HepG2 (cell line): ENCODE measurements around the gene PNP. TPM values are rescaled to one million over a fixed set of nuclear protein-coding genes. Genes with fewer than 3 reads are reported as not detected.
A peak's percentile ranks its signal among the peaks of the same experiment; 100 is the strongest.

ENCODE experiments used
- BCL3 ChIP-seq: sonication (generic); formaldehyde crosslinking; IDR thresholded peaks from 2 replicates; pipeline ENCODE4 v1.5.1; 2020; ENCODE audit warnings: mild to moderate bottlenecking, missing genetic modification reagents, moderate library complexity
- DPF2 ChIP-seq: sonication (generic); formaldehyde crosslinking; IDR thresholded peaks from 2 replicates; pipeline ENCODE4 v1.4.0; 2020; ENCODE audit warnings: mild to moderate bottlenecking, low read depth, missing genetic modification reagents, borderline replicate concordance
- HNF4G ChIP-seq, 2 experiments: sonication (generic) in 1 of 2; formaldehyde crosslinking in 1 of 2; IDR thresholded peaks; 2 replicates each; pipeline versions ENCODE4 v1.4.0 to v1.6.1; 2011 to 2020; ENCODE audit warnings: borderline replicate concordance in 2 of 2, low read depth in 2 of 2, mild to moderate bottlenecking in 2 of 2, low read length in 1 of 2, missing genetic modification reagents in 1 of 2, moderate library complexity in 1 of 2
- KLF15 ChIP-seq: sonication (generic); formaldehyde crosslinking; IDR thresholded peaks from 2 replicates; pipeline ENCODE4 v1.8.1; 2023; ENCODE audit warnings: borderline replicate concordance, mild to moderate bottlenecking, inconsistent platforms, missing genetic modification reagents, mixed read lengths
- KLF16 ChIP-seq, 2 experiments: sonication (generic) in 1 of 2; formaldehyde crosslinking in 1 of 2; IDR thresholded peaks; 2 replicates each; pipeline versions ENCODE4 v1.6.1 to v1.8.0; 2016 to 2023; ENCODE audit warnings: missing genetic modification reagents in 2 of 2, missing compliant biosample characterization in 1 of 2
- MAZ ChIP-seq, 2 experiments: sonication (generic) in 1 of 2; formaldehyde crosslinking in 1 of 2; IDR thresholded peaks; 2 replicates each; pipeline versions ENCODE4 v1.5.0 to v1.6.1; 2012 to 2020; ENCODE audit warnings: low read depth in 2 of 2, mild to moderate bottlenecking in 2 of 2, borderline replicate concordance in 1 of 2, improper control_type of control experiment in 1 of 2, low read length in 1 of 2, missing genetic modification reagents in 1 of 2, moderate library complexity in 1 of 2
- MTERF4 ChIP-seq: sonication (generic); formaldehyde crosslinking; IDR thresholded peaks from 2 replicates; pipeline ENCODE4 v1.8.0; 2023; ENCODE audit warnings: mild to moderate bottlenecking, missing genetic modification reagents
- POGZ ChIP-seq: sonication (generic); formaldehyde crosslinking; IDR thresholded peaks from 2 replicates; pipeline ENCODE4 v1.4.0; 2020; ENCODE audit warnings: mild to moderate bottlenecking, missing genetic modification reagents
- SAP130 ChIP-seq: IDR thresholded peaks from 2 replicates; pipeline ENCODE4 v1.6.1; 2016; ENCODE audit warnings: low read depth
- SRY ChIP-seq: sonication (generic); formaldehyde crosslinking; IDR thresholded peaks from 2 replicates; pipeline ENCODE4 v1.8.0; 2022; ENCODE audit warnings: mild to moderate bottlenecking, missing genetic modification reagents
- TFDP2 ChIP-seq: sonication (generic); formaldehyde crosslinking; IDR thresholded peaks from 2 replicates; pipeline ENCODE4 v1.4.0; 2020; ENCODE audit warnings: missing genetic modification reagents
- ZNF12 ChIP-seq: sonication (generic); formaldehyde crosslinking; IDR thresholded peaks from 2 replicates; pipeline ENCODE4 v1.5.0; 2020; ENCODE audit warnings: missing genetic modification reagents
- ZNF512B ChIP-seq: sonication (generic); formaldehyde crosslinking; IDR thresholded peaks from 2 replicates; pipeline ENCODE4 v1.5.1; 2020; ENCODE audit warnings: missing genetic modification reagents, mild to moderate bottlenecking, borderline replicate concordance
- ZNF619 ChIP-seq: sonication (generic); formaldehyde crosslinking; IDR thresholded peaks from 2 replicates; pipeline ENCODE4 v1.4.0; 2020; ENCODE audit warnings: mild to moderate bottlenecking, missing genetic modification reagents
- ZNF879 ChIP-seq: sonication (generic); formaldehyde crosslinking; IDR thresholded peaks from 2 replicates; pipeline ENCODE4 v1.8.1; 2023; ENCODE audit warnings: missing genetic modification reagents
- ZSCAN21 ChIP-seq: sonication (generic); formaldehyde crosslinking; IDR thresholded peaks from 2 replicates; pipeline ENCODE4 v1.8.0; 2022; ENCODE audit warnings: mild to moderate bottlenecking, missing genetic modification reagents, moderate library complexity, borderline replicate concordance
- ZXDC ChIP-seq: sonication (generic); formaldehyde crosslinking; IDR thresholded peaks from 2 replicates; pipeline ENCODE4 v1.5.0; 2020; ENCODE audit warnings: mild to moderate bottlenecking, missing genetic modification reagents
- polyA plus RNA-seq, 8 experiments: library from polyadenylated mRNA; depleted of rRNA in 3 of 8; stranded (reverse) in 7 of 8; unstranded in 1 of 8; fragments of >200 nt; fragmentation: Illumina TruSeq in 4 of 8; extraction: Trizol in 4 of 8; gene quantifications; 2 replicates each; pipeline versions ENCODE4 v1.2.1 to v1.2.3, GENCODE V29; 2011 to 2016; ENCODE audit warnings: low read depth in 4 of 8, missing spikeins in 1 of 8, mixed read lengths in 1 of 8; ENCODE audit not compliant: insufficient read depth in 1 of 8
- total RNA-seq, 5 experiments: library from RNA; depleted of rRNA; stranded (reverse); fragments of >200 nt; fragmentation: Illumina TruSeq; extraction: Trizol; gene quantifications; 2 replicates each; pipeline ENCODE4 v1.2.3, GENCODE V29; 2016; ENCODE audit warnings: low read depth in 1 of 5

The PNP gene
- total and polyA plus RNA-seq, 2 of the 13 experiments (the other 11 are each of a cell fraction or from before 2014, with no cell fraction given), result 45.4 to 74.8 TPM

GRCh38 chr14:20469890-20470602 lies 840 bp downstream of the PNP start (continued):
- TF ChIP-seq ZNF512B (CRISPR knock-in tag), result peak; percentile 52; the same call in 1 of the 2 replicates
- TF ChIP-seq BCL3 (CRISPR knock-in tag), result no peak
- 0 out of 2 replicates have a peak, but pooled peaks have one; percentile 14 for TF ChIP-seq DPF2 (CRISPR knock-in tag)
- 0 out of 2 replicates have a peak, but pooled peaks have one; percentile 24 for TF ChIP-seq ZNF12 (CRISPR knock-in tag)
- TF ChIP-seq SRY (CRISPR knock-in tag), result 0 out of 2 replicates have a peak, but pooled peaks have one; percentile 1
- TF ChIP-seq KLF15 (CRISPR knock-in tag), result 0 out of 2 replicates have a peak, but pooled peaks have one; percentile 13
- TF ChIP-seq ZNF619 (CRISPR knock-in tag), result no peak
- no peak for TF ChIP-seq MAZ (IDR thresholded peaks at IDR 0.05; ENCODE audit: borderline replicate concordance, low read depth, low read length)
- peak; percentile 66; the same call in 1 of the 2 replicates for TF ChIP-seq MAZ (CRISPR knock-in tag; IDR thresholded peaks at IDR 0.05; ENCODE audit: low read depth)
- 0 out of 4 replicates have a peak, but pooled peaks of 1 of the 2 experiments have one; percentile 26 for TF ChIP-seq KLF16 (CRISPR knock-in tag; IDR thresholded peaks at IDR 0.05)
- peak; percentile 58; the same call in 1 of the 2 replicates for TF ChIP-seq SAP130 (CRISPR knock-in tag)
- TF ChIP-seq ZXDC (CRISPR knock-in tag), result 0 out of 2 replicates have a peak, but pooled peaks have one; percentile 27
- peak; percentile 94; the same call in 1 of the 2 replicates for TF ChIP-seq MTERF4
- TF ChIP-seq TFDP2, result peak; percentile 71
- no peak; the same call in 1 of the 2 replicates for TF ChIP-seq POGZ
- peak; percentile 57; the same call in 1 of the 2 replicates for TF ChIP-seq ZNF879 (CRISPR knock-in tag)
- 0 out of 2 replicates have a peak, but pooled peaks have one; percentile 1 for TF ChIP-seq ZSCAN21
- no peak; the same call in 1 of the 2 replicates for TF ChIP-seq HNF4G (IDR thresholded peaks at IDR 0.05; ENCODE audit: borderline replicate concordance, low read depth, low read length)
- TF ChIP-seq HNF4G (CRISPR knock-in tag; IDR thresholded peaks at IDR 0.05; ENCODE audit: borderline replicate concordance, low read depth), result no peak
